NCI-H510A (cell line): Measurements from ENCODE around the gene EPHB4.

ENCODE experiments used
- DNase-seq: peaks from one replicate; lab custom pipeline; 2025; lab: John Stamatoyannopoulos, UW

The EPHB4 gene

DNA sequence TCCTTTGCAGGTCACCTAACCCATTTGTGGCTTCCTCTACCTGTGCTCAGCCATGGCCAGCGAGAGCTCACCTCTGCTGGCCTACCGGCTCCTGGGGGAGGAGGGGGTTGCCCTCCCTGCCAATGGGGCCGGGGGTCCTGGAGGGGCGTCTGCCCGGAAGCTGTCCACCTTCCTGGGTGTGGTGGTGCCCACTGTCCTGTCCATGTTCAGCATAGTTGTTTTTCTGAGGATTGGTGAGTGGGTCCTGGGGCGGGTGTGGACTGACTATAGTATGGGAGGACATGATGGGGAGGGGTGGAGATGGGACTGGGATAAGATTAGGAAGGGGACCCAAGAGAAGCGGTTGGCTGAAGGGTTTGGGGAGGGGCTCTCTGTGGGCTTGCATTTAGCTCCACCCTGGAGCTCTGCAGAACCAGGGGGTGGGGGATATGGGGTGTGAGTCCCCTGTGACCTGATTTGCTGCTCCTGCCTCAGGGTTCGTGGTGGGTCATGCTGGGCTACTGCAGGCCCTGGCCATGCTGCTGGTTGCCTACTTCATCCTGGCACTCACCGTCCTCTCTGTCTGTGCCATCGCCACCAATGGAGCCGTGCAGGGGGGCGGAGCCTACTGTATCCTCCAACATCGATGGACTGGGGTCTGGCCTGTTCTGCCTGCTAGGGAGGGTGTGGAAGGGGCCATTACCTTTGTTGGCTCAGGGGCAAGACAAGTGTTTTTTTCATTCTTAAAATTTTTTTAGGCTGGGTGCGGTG, 27.0 kb upstream of the EPHB4 start:
- DNase-seq, result no peak

DNA sequence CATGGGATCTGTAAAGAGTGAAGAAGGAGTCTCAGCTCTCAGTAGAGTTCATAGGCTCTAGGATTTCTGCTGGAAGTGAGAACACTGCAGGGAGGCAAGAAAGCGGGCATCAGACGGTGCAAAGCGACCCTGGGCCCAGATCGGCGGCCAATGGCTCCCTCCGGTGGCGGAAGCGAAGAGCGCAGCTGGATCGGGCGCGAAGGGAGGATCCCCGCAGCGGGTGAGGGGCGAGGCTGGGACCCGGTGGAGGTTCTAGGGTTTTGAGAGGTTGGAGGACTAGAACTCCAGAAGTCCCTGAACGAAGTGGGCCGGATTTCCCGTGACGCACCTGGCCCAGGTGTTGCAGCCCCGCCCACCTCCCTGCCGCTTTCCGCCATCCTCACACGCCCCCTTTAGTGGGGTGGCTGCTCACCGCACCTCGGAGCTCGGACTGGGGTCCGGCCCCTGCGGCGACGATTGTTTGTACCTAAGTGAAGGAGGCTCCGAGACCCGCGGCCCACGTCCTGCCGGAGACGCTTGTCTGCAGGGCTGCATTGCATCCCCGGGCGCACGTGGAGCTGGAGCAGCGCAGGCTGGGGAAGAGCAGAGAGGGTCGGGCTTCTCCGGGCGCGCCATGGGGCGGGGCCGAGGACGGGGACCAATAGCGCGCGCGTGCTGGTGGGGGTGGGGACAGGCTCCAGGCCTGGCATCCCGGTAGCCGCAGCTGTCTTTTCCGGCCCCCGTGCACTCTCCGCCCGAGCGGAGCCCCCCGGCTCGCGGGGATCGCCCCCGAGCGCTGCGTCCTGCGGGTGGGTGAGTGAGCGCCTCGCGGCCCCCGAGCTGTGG, 24.9 kb upstream of the EPHB4 start, which contains the start of gene SLC12A9:
TSS of gene SLC12A9 (plus strand) at position 666 of the 825 bp plus-strand sequence. CDS start 1,485 bp downstream, outside the sequence.
- DNase-seq, result peak; percentile 78

DNA sequence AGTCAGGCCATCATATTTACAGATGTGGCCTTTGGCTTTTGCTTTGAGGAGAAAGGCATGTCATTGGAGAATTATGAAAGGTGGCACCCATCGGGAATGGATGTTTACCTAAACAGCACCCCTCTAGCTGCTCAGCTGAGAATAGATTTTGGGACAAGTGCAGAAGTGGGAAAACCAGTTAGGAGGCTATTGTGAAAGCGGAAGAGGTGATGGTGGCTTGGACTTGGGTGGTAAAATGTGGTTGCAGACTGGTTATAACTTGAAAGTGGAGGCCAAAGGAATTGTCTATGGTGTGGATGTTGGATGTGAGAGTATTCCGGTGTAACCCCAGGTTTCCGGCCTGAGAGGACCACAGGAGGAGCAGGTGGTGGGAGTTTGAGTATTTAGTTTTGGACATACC, 20.0 kb upstream of the EPHB4 start:
- DNase-seq, result no peak

DNA sequence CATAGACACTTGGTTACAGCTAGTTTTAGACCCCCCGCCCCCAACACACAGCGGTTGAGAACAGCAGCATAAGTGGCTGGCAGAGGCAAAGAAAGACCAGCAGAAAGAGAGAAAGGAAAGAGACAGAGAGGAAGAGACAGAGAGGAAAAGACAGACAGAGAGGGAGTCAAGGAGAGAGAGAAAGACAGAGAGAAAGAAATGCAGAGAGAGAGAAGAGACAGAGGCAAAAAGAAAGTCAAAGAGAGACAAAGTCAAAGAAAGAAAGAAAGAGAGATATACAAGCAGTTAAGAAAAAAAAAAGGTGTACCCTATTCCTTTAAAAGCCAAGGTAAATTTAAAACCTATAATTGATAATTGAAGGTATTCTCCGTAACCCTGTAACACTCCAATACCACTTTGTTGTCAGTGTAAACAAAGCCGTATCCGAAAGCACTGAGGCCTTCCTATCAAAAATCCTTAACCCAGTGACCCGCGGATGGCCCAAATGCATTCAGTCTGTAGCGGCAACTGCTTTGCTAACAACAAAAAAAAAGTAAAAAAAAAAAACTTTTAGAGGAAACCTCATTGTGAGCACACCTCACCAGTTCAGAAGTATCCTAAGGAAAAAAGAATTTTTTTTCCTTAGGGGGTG, 13.3 kb upstream of the EPHB4 start:
- no peak for DNase-seq

DNA sequence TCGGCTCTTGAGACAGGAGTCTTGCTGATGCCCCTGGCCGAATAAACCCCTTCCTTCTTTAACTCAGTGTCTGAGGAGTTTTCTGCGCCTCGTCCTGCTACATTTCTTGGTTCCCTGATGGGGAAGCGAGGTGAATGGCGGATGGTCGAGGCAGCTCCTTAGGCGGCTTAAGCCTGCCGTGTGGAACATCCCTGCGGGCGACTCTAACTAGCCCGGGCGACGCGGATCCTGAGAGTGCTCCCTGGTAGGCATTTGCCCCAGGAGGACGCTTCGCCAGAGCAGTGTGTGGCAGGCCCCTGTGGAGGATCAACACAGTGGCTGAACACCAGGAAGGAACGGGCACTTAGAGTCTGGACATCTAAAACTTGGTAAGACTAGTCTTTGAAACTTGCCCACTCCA, 12.0 kb upstream of the EPHB4 start:
- no peak for DNase-seq

DNA sequence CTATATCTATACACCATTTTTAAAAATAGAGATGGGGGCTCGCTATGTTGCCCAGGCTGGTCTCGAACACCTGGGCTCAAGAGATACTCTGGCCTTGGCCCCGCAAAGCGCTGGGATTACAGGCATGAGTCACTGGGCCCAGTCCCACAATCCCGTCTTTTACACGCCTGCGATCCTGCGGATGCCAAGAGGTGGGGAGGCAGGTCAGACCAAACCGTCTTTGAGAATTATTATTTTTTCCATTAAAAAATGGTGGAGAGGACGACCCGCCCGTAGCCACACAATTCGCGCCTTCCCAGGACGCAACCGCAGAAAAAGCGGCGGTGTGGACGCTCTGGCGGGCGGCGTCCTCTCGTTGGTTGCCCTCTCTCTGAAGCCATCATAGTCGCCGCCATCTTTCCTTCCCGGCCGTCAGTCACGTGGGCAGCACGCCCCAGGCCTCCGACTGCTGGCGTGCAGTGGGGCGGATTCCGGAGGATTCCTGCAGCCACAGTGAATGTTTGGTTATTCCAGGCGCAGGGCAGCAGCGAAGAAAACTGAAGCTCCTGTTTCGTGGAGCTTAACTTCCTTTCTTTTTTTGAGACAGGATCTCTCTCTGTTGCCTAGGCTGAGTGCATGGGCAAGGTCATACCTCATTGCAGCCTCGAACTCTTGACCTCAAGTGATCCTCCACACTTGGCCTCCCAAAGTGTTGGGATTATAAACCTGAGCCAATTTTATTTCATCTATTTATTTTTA, 9.9 kb upstream of the EPHB4 start:
- no peak for DNase-seq

DNA sequence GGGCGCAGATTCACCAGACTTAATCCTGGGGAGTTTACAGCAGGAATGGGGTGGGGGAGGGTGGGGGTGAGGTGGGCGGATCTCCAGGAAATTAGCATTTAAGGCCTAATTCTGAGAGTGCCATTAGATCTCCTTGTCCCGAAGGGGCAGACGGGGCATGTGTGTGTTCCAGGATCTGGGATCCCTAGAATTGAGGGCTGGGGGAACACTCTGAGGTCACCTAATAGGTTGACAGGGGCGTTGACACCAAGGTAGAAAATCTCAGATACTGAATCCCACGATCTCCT, 9.4 kb upstream of the EPHB4 start:
- DNase-seq, result no peak

DNA sequence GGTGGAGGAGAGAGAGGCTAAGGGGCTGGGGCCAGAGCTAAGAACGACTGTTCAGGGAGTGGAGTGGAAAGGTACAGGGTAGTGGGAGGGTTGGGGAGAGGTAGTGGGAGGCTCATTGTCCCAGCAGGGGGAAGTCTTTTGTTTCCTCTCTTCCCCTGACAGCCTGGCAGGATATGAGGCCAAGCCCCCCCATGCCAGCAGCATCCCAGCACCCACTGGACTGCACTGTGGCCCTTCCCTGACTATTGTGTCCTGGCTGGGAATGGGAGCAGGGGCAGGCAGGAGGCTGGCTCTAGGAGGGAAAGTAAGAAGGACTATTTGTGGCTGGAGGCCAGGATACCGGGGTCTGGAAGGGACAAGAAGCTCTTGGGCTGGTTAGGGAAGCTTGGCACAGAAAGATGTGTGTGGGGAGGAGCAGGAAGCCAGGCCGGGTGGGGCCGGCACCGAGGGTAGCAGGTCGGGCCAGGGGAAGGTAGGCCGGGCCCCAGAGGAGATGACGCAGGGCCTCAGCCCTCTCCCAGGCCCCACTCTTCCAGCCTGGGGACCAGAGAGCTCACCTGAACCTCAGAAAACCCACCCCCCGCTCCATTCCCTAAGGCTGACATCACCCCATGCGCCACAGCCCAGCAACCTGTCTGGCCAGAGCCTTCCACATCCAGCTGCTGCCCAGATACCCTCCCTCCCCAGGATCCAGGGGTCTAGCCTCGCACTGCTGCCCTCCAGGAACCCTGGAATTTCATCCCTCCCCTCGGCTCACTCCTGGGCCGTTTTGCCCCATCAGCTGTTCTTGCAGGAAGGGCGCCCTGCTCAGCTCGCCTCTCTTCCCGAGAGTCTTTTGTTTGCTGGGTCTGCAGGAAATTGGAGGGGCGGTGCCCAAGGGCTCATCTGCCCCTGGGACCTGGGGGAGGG, 8.8 kb upstream of the EPHB4 start:
- DNase-seq, result no peak

DNA sequence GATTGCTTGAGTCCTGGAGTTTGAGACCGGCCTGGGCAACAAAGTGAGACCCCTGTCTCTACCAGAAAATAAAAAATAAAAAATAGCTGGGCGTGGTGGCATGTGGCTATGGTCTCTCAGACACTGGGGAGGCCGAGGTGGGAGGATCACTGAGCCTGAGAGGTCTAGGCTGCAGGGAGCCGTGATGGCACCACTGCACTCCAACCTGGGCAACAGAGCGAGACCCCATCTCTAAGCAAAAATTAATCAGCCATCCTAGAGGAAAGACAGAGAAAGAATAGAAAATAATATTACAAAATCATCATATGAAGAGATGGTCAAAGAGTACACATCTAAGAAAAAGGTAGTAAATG, 4.9 kb upstream of the EPHB4 start:
- no peak for DNase-seq

DNA sequence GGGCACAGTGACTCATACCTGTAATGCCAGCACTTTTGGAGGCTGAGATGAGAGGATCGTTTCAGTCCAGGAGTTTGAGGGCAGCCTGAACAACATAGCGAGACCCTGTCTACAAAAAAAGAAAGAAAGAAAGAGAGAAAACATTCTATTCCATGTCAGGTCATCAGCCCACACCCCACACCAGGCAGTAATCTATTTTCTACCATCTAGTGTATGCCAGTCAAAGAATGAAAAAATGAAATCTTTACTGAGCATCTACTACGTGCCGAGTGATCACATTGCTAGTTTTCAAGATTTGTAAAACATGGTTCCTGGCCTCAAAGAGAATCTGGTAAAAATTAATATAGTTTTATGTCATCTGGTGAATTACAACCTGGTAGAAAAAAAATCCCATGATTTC, 3.1 kb upstream of the EPHB4 start:
- no peak for DNase-seq

DNA sequence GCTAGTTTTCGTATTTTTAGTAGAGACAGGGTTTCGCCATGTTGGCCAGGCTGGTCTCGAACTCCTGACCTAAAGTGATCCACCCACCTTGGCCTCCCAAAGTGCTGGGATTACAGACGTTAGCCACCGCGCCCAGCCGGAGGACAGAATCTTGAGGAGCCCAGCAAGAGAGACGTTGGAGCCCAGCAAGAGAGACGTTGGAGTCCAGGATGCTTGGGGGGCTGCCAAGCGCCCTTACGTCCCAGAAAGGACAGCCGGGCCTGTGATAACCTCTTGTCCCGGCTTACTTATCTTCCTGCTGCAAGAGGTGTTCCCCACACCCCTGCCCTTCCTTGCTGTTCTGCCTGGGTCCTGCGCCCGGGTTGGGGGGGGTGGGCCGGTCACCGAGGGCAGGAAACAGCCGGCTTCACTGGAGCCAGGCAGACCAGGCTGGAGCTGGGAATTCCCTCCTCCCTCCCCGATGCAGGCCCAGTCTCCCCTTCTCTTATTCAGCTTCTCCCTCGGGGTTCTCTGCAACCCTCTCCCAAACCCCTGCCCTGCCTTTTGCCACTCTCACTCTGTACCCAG, 1.9 kb upstream of the EPHB4 start:
- DNase-seq, result no peak

DNA sequence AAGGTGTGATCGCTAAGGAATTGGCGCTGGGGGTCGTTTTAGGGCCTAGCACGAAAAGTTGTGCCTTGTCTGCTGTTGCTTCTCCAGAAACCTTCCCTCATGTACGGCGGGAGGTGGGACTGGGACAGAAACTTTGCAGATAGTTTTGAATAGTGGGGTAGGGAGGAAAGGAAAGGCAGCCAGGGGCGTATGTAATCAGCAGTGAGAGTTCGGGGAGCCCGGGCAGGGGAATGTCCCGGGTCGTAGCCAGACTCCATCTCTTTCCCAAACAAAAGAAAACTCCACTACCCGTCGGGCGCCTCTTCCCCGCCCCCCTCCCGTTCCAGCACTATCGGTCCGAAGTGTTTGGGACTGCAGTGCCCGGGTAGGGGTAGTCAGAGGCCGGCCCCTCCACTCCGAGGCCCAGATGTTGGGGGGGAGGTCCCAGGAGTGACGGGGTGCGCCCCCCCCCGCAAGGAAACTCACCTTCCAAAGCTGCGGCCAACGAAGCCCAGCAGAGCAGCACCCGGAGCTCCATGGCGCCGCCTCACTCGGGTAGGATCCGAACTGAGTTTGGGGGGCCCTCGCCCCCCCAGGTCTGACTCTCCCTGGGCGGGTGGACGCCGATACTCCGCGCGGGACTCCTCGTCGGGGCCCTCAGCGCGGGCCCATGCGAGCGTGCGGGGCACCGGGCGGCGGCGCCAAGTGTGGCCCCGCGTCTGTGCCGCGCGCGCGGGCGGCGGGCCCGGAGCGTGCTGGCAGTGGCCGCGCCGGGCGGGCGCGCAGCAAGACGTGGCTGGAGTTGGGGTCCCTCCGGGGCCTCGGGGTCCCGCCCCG, 601 bp downstream of the EPHB4 start:
- no peak for DNase-seq

DNA sequence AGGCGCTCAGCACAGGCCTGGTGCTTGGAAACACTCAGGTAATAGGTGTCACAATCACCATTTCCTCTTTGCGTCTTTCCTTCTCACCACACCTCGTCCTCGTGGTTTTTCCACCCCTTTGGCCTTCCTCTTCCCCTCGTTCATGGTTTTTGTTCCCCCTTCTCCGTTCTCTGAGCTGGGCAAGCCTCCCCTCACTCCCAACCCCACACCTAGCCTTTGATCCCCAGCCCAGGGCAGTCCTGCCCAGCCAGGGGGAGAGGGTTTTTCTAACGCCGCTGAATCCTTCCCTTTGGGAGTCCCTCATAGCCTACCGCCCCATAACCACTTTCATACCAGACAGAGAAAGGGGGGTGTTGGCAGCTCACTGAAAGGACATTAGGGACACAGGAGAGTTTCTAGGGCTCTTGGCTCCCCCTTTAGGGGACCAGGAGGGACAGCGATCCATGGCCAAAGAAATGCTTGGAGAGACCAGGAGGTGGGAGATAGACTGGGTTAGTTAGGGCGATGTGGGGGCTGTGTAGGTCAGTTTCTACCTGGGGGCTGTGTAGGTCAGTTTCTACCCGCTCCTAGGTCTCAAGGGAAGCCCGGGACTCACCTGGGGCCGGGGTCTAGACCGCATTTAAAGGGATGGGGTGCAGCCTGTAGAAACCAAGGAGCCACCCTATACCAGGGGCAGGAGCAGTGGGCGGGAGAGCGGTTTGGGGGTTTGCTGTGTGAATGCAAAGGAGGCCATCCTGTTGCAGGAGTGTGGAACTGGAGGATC, 1.4 kb downstream of the EPHB4 start:
- DNase-seq, result no peak

DNA sequence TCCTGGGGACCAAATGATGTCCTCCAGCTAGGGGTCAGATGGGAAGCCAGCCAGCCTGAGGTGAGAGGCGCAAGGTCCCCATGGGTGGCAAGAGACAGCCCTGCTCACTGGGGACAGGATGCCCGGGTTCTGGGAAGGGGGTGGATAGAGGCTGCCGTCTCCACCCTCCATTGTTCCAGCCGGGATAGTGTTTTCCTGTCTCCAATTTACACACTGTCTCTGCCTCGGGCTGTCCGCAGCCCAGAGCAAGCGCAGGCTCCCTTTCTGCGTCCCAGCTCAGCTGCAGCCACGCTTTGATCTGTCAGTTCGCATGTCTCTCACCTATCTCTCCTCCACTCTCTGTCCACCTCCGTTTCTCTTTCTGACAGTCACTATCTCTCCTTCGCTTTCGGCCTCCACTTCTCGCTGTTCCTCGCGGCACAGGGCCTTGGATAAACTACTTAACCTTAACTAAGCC, 2.1 kb downstream of the EPHB4 start:
- no peak for DNase-seq

DNA sequence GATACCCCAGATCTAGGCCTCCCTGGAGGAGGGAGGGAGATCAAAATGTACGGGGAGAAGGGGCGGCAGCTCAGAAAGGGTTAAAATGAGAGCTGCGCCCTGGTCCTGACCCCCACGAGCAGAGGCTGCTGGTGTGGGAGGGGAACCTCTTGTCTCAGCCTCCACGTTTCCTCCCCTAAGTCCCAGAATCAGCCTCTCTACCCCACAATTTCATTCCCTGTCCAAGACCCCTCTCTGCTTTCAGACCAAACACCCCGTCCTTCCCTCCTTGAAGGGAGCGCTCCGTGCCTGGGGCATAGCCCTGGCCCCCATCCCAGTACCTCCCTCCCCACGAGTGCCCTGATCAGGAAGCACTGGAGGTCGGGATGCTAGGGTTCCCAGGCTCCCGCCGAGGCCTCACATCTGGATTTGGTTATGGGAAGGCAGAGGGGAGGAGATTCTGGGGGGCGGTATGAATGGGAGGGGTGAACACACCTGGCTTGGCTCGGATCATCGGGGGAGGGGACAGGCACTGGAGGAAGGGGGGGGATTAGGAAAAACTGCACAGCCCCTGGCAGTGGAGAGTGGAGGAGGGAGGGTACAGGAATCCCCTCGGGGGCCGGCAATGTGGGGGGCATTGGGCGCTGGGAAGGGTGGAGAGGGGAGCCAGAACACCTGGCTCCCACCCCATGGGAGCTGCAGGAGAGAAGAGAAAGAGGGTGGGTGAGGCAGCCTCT, 2.7 kb downstream of the EPHB4 start:
- no peak for DNase-seq

DNA sequence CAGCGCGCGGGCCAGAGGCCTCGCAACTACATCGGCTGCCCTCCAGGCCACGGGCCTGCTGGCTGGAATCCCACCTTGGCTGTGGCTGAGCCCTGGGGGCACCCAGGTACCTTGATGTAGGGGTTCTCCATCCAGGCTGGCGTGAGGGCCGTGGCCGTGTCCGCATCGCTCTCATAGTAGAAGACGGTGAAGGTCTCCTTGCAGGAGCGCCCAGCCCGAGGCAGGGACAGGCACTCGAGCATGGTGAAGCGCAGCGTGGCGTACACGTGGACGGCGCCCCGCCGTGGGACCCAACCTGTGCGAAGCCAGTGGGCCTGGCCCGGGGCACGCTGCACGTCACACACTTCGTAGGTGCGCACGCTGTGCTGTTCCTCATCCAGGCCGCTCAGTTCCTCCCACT, 3.8 kb downstream of the EPHB4 start:
- DNase-seq, result no peak

DNA sequence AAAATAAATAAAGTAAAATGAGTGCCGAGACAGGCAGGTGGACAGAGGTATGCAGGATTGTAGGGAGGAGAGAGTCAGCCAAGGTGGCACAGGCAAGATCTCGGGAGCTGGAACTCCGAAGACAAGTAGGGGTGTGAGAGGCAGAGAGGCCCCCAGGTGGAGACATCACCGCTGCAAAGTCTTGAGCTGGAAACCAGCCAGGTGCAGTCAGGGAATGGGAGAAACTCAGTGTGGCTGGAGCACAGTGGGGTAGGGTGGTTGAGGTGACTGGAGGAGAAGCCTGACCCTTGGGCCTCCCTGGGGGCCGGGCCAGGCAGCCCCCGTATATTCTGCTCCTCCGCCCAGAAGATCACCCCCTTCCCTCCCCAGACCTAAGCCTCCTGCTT, 4.2 kb downstream of the EPHB4 start:
- DNase-seq, result no peak

DNA sequence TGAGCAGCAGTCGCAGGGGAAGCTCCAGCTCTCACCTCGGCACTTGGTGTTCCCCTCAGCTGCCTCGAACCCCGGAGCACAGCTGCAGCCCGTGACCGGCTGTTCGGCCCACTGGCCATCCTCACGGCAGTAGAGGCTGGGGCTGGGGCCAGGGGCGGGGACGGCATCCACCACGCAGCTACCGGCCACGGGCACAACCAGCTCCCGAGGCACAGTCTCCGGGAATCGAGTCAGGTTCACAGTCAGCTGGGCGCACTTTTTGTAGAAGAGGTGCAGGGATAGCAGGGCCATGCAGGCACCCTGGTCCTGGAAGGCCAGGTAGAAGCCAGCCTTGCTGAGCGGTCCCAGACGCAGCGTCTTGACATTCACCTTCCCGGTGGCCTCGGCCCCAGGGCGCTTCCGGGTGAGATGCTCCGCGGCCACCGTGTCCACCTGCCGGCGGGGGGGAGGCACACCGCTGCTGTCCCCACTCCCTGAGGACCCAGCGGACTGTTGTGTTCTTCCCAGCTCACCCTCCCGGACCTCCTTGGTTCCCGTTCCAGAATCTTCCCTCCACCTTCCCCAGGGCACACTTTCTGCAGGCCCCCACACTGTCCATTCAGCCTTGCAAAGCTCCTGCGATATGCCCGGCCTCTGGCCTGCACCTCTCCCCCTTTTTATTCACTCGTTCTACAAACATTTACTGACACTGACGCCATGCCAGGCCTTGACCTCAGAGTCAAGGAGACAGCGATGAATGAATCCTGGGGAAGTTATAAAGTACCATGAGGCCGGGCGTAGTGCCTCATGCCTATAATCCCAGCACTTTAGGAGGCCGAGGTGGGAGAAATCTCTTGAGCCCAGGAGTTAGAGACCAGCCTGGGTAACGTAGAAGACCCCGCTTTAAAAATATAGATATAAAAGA, 4.8 kb downstream of the EPHB4 start:
- DNase-seq, result no peak
